Liver (tissue), 9 donors: ENCODE results near the gene ATP6V1A. TPM values are rescaled to one million over a fixed set of nuclear protein-coding genes. Genes with fewer than 3 reads are reported as not detected.
A peak's percentile ranks its signal among the peaks of the same experiment; 100 is the strongest.

Experiments
- DNase-seq: peaks from one replicate; pipeline ENCODE4 v3.0.0-alpha.2; 2017; ENCODE audit warnings: low spot score
- H3K27ac ChIP-seq, 2 donors: one replicate each; pipeline ENCODE4 v1.7.0; 2013; ENCODE audit warnings: inconsistent platforms in 2 of 2, low read length in 2 of 2, control low read depth in 1 of 2, low read depth in 1 of 2, mild to moderate bottlenecking in 1 of 2
- H3K27me3 ChIP-seq, 4 donors: one replicate each; pipeline versions ENCODE4 v1.6.1 to v1.7.0; 2013; ENCODE audit warnings: low read length in 3 of 4, inconsistent platforms in 1 of 4, mild to moderate bottlenecking in 1 of 4, moderate library complexity in 1 of 4; ENCODE audit not compliant: control insufficient read depth in 4 of 4, insufficient read depth in 4 of 4
- H3K36me3 ChIP-seq, 4 donors: one replicate each; pipeline versions ENCODE4 v1.6.1 to v1.7.0; 2013; ENCODE audit warnings: low read length in 3 of 4, mild to moderate bottlenecking in 3 of 4, low read depth in 1 of 4, moderate library complexity in 1 of 4; ENCODE audit not compliant: control insufficient read depth in 4 of 4, insufficient read depth in 3 of 4
- H3K4me1 ChIP-seq, 4 donors: one replicate each; pipeline versions ENCODE4 v1.6.1 to v1.7.0; 2013; ENCODE audit warnings: low read length in 3 of 4, mild to moderate bottlenecking in 3 of 4, moderate library complexity in 1 of 4; ENCODE audit not compliant: control insufficient read depth in 4 of 4, insufficient read depth in 4 of 4
- H3K4me3 ChIP-seq, 3 donors: one replicate each; pipeline versions ENCODE4 v1.6.1 to v1.7.0; 2013; ENCODE audit warnings: low read length in 3 of 3, control low read depth in 1 of 3, low read depth in 1 of 3, mild to moderate bottlenecking in 1 of 3
- H3K9ac ChIP-seq, 2 donors: one replicate each; pipeline ENCODE4 v1.7.0; 2013; ENCODE audit warnings: low read length in 2 of 2, mild to moderate bottlenecking in 2 of 2, moderate library complexity in 2 of 2, control low read depth in 1 of 2, low read depth in 1 of 2
- H3K9me3 ChIP-seq, 4 donors: one replicate each; pipeline versions ENCODE4 v1.6.1 to v1.7.0; 2013; ENCODE audit warnings: low read length in 3 of 4; ENCODE audit not compliant: control insufficient read depth in 4 of 4
- ATF3 ChIP-seq: IDR thresholded peaks from 2 replicates; pipeline ENCODE4 v1.6.1; 2016; ENCODE audit warnings: antibody characterized with exemption
- CTCF ChIP-seq: fragments of 150-350 bp; IDR thresholded peaks from 2 replicates; pipeline ENCODE4 v1.5.1; 2017; ENCODE audit warnings: improper control_type of control experiment, low read depth, low read length; ENCODE audit not compliant: missing input control
- EGR1 ChIP-seq, 2 donors: IDR thresholded peaks; 2 replicates each; pipeline ENCODE4 v1.6.1; 2016 to 2018; ENCODE audit warnings: antibody characterized with exemption in 2 of 2, low read depth in 2 of 2
- FOXA1 ChIP-seq: IDR thresholded peaks from 2 replicates; pipeline ENCODE4 v1.6.1; 2016; ENCODE audit warnings: antibody characterized with exemption
- FOXA2 ChIP-seq: IDR thresholded peaks from 2 replicates; pipeline ENCODE4 v1.6.1; 2016; ENCODE audit warnings: antibody characterized with exemption
- GABPA ChIP-seq, 2 donors: IDR thresholded peaks in 1 of 2; conservative IDR thresholded peaks in 1 of 2; 2 replicates each; pipeline ENCODE4 v1.6.1; 2016; ENCODE audit warnings: antibody characterized with exemption in 2 of 2, mild to moderate bottlenecking in 1 of 2, moderate library complexity in 1 of 2
- HNF4A ChIP-seq, 2 donors: conservative IDR thresholded peaks; 2 replicates each; pipeline ENCODE4 v1.6.1; 2016; ENCODE audit warnings: antibody characterized with exemption in 2 of 2, mild to moderate bottlenecking in 2 of 2
- HNF4G ChIP-seq: IDR thresholded peaks from 2 replicates; pipeline ENCODE4 v1.6.1; 2016; ENCODE audit warnings: antibody characterized with exemption
- JUND ChIP-seq, 2 donors: IDR thresholded peaks; 2 replicates each; pipeline ENCODE4 v1.6.1; 2016; ENCODE audit warnings: antibody characterized with exemption in 2 of 2
- MAX ChIP-seq: IDR thresholded peaks from 2 replicates; pipeline ENCODE4 v1.6.1; 2016; ENCODE audit warnings: antibody characterized with exemption
- NR2F2 ChIP-seq: IDR thresholded peaks from 2 replicates; pipeline ENCODE4 v1.6.1; 2016; ENCODE audit warnings: antibody characterized with exemption
- RAD21 ChIP-seq, 2 donors: IDR thresholded peaks; 2 replicates each; pipeline ENCODE4 v1.6.1; 2016; ENCODE audit warnings: antibody characterized with exemption in 2 of 2, mild to moderate bottlenecking in 2 of 2
- REST ChIP-seq: IDR thresholded peaks from 2 replicates; pipeline ENCODE4 v1.6.1; 2016; ENCODE audit warnings: antibody characterized with exemption, mild to moderate bottlenecking
- RXRA ChIP-seq, 2 donors: IDR thresholded peaks; 2 replicates each; pipeline ENCODE4 v1.6.1; 2017 to 2018; ENCODE audit warnings: antibody characterized with exemption in 2 of 2, mild to moderate bottlenecking in 1 of 2
- SP1 ChIP-seq: IDR thresholded peaks from 2 replicates; pipeline ENCODE4 v1.6.1; 2018; ENCODE audit warnings: antibody characterized with exemption, mild to moderate bottlenecking
- TAF1 ChIP-seq: conservative IDR thresholded peaks from 2 replicates; pipeline ENCODE4 v1.6.1; 2016; ENCODE audit warnings: antibody characterized with exemption, mild to moderate bottlenecking
- YY1 ChIP-seq: IDR thresholded peaks from 2 replicates; pipeline ENCODE4 v1.6.1; 2016; ENCODE audit warnings: antibody characterized with exemption, mild to moderate bottlenecking
- ZBTB33 ChIP-seq: IDR thresholded peaks from 2 replicates; pipeline ENCODE4 v1.6.1; 2016; ENCODE audit warnings: antibody characterized with exemption
- WGBS: extraction: QIAGEN DNeasy Blood & Tissue Kit; methylation state at CpG from one replicate; pipeline ENCODE4 v1.1.7; 2013; 5-methylcytosine and 5-hydroxymethylcytosine counted together
- polyA plus RNA-seq, 2 donors: library from polyadenylated mRNA; stranded (reverse) in 1 of 2; unstranded in 1 of 2; fragments of 200-250 nt in 1 of 2; fragments of >200 nt in 1 of 2; fragmentation: Nextera tagmentation in 1 of 2; extraction: Ambion mirVana in 1 of 2; gene quantifications; one replicate each; pipeline versions ENCODE4 v1.2.1 to v1.2.3, GENCODE V29; 2013 to 2015
- total RNA-seq, 2 donors: library from RNA; depleted of rRNA; stranded (reverse); fragments of >200 nt; gene quantifications; one replicate each; pipeline ENCODE4 v1.2.3, GENCODE V29; 2014
- donor health status: healthy.
- donor health status: healthy.
- donor health status: healthy.
- donor health status: healthy.
- donor health status: healthy.

Gene ATP6V1A
- total and polyA plus RNA-seq, 4 donors: 15.2 to 53.2 (median 42.7) TPM

- peak; percentile 94 for DNase-seq
- peak within 1 kb of the TSS; percentile 98 to 100 for H3K27ac ChIP-seq
- H3K9me3 ChIP-seq: no peaks in the 10 kb centered on the region
- no peaks in the 10 kb centered on the region for H3K27me3 ChIP-seq
- H3K36me3 ChIP-seq: no peaks in the 10 kb centered on the region
- H3K4me1 ChIP-seq: peaks cover 11 to 53% (median 30%) of the 10 kb centered on the region in 4 donors
- H3K4me3 ChIP-seq: peak within 1 kb of the TSS; percentile 77 to 99 (median 91)
- peak within 1 kb of the TSS; percentile 99 to 100 for H3K9ac ChIP-seq
- TF ChIP-seq REST (peak; percentile 24), JUND (IDR thresholded peaks at IDR 0.05) (no peak), MAX (no peak), GABPA (IDR thresholded peaks at IDR 0.05 in 1 of 2, conservative IDR thresholded peaks at IDR 0.05 in 1 of 2) (no peak), SP1 (peak; percentile 75), FOXA2 (no peak), HNF4G (no peak), HNF4A (conservative IDR thresholded peaks at IDR 0.05) (peak; percentile 18 to 25), NR2F2 (peak; percentile 68), YY1 (peak; percentile 90), RXRA (IDR thresholded peaks at IDR 0.05) (peak; percentile 64 to 80), ATF3 (no peak), EGR1 (IDR thresholded peaks at IDR 0.05; ENCODE audit: low read depth in 2 of 2) (no peak), ZBTB33 (no peak), CTCF (peak; percentile 39), RAD21 (IDR thresholded peaks at IDR 0.05) (peak; percentile 4 to 9), TAF1 (no peak), FOXA1 (no peak)
- WGBS: under 1% methylated on average over 72 of the region's 72 CpGs
Measured at GRCh38 chr3:113745756-113746547, 883 bp upstream of the ATP6V1A start, which contains the start of gene NAA50. Gene NAA50 (minus strand): TSS chr3:113746249. CDS start chr3:113745949, 300 bp downstream.
